Measurements from ENCODE around the gene VPS54. TPM values are rescaled to one million over a fixed set of nuclear protein-coding genes. Genes with fewer than 3 reads are reported as not detected.
A peak's percentile ranks its signal among the peaks of the same experiment; 100 is the strongest.

VPS54 gene
- total RNA-seq, 1 donor from 2014 or later = 17.2 TPM

GRCh38 chr2:63876311-63876710 is 142.9 kb downstream of the VPS54 start:
- peaks cover 45% of the 10 kb centered on the region for H3K4me1 Mint-ChIP-seq (ENCODE audit: unreplicated experiment)

GRCh38 chr2:63875559-63876245 is 143.5 kb downstream of the VPS54 start:
- DNase-seq (ENCODE audit: extremely low spot score, unreplicated experiment) = no peak
- peaks cover 44% of the 10 kb centered on the region for H3K36me3 Mint-ChIP-seq (ENCODE audit: unreplicated experiment)
- H3K27me3 Mint-ChIP-seq (ENCODE audit: unreplicated experiment) = no peaks in the 10 kb centered on the region
- peaks cover 50% of the 10 kb centered on the region for H3K4me1 Mint-ChIP-seq (ENCODE audit: unreplicated experiment)
- peak overlapping the region; percentile 54 for H3K27ac Mint-ChIP-seq (ENCODE audit: unreplicated experiment)
- peaks cover 4% of the 10 kb centered on the region for H3K9me3 Mint-ChIP-seq (ENCODE audit: unreplicated experiment)
- no peak for TF ChIP-seq CTCF (IDR thresholded peaks at IDR 0.05)
- no peak overlapping the region for H3K4me3 Mint-ChIP-seq (ENCODE audit: unreplicated experiment)

More at GRCh38 chr2:63876311-63876710, 142.9 kb downstream of the VPS54 start:
- DNase-seq (ENCODE audit: extremely low spot score, unreplicated experiment) = no peak
- no peak for TF ChIP-seq CTCF (IDR thresholded peaks at IDR 0.05)
- Mint-ChIP-seq H3K36me3 (ENCODE audit: unreplicated experiment) (peaks cover 45% of the 10 kb centered on the region), H3K27ac (ENCODE audit: unreplicated experiment) (peak overlapping the region; percentile 38), H3K9me3 (ENCODE audit: unreplicated experiment) (peaks cover 4% of the 10 kb centered on the region), H3K4me3 (ENCODE audit: unreplicated experiment) (no peak overlapping the region), H3K27me3 (ENCODE audit: unreplicated experiment) (no peaks in the 10 kb centered on the region)

- no peak for TF ChIP-seq CTCF (IDR thresholded peaks at IDR 0.05)
- Mint-ChIP-seq H3K36me3 (ENCODE audit: unreplicated experiment) (peaks cover 43% of the 10 kb centered on the region), H3K27ac (ENCODE audit: unreplicated experiment) (peak overlapping the region; percentile 54), H3K4me1 (ENCODE audit: unreplicated experiment) (peaks cover 53% of the 10 kb centered on the region), H3K27me3 (ENCODE audit: unreplicated experiment) (no peaks in the 10 kb centered on the region), H3K4me3 (ENCODE audit: unreplicated experiment) (no peak overlapping the region), H3K9me3 (ENCODE audit: unreplicated experiment) (peaks cover 4% of the 10 kb centered on the region)
- DNase-seq (ENCODE audit: extremely low spot score, unreplicated experiment) = no peak
Measured at GRCh38 chr2:63875131-63875527, 144.1 kb downstream of the VPS54 start.

GRCh38 chr2:63874204-63875130 is 144.8 kb downstream of the VPS54 start:
- Mint-ChIP-seq H3K4me1 (ENCODE audit: unreplicated experiment) (peaks cover 53% of the 10 kb centered on the region), H3K27me3 (ENCODE audit: unreplicated experiment) (no peaks in the 10 kb centered on the region), H3K27ac (ENCODE audit: unreplicated experiment) (no peak overlapping the region), H3K36me3 (ENCODE audit: unreplicated experiment) (peaks cover 43% of the 10 kb centered on the region), H3K4me3 (ENCODE audit: unreplicated experiment) (no peak overlapping the region), H3K9me3 (ENCODE audit: unreplicated experiment) (peaks cover 4% of the 10 kb centered on the region)
- no peak for DNase-seq (ENCODE audit: extremely low spot score, unreplicated experiment)
- no peak for TF ChIP-seq CTCF (IDR thresholded peaks at IDR 0.05)

Data from osteocyte (in vitro differentiated cells).